Stimulated activated naive CD8-positive, alpha-beta T cell treated with anti-CD3 and anti-CD28 coated beads, Interleukin-15, Interleukin-2, amounts not matched to agents 100 ng/mL and 50 ng/mL, for 24 hours (primary cell): ENCODE data around the gene FXYD1.
"Not testable (repeated sequence)": the region's sequence is repeated elsewhere in the genome, so short reads cannot be mapped to it uniquely, and the experiment has no call there.

Experiments used
- H3K27ac Mint-ChIP-seq: one replicate; pipeline ENCODE4 v1.8.0; 2021; ENCODE audit warnings: mild to moderate bottlenecking, mixed read lengths
- H3K27me3 Mint-ChIP-seq: one replicate; pipeline ENCODE4 v1.8.0; 2021; ENCODE audit warnings: mixed read lengths
- H3K36me3 Mint-ChIP-seq: one replicate; pipeline ENCODE4 v1.8.0; 2021; ENCODE audit warnings: low read depth, mixed read lengths
- H3K4me1 Mint-ChIP-seq: one replicate; pipeline ENCODE4 v1.8.0; 2021; ENCODE audit warnings: low read depth, mixed read lengths
- H3K4me3 Mint-ChIP-seq: one replicate; pipeline ENCODE4 v1.8.0; 2021; ENCODE audit warnings: mild to moderate bottlenecking, mixed read lengths
- H3K9me3 Mint-ChIP-seq: one replicate; pipeline ENCODE4 v1.8.0; 2021; ENCODE audit warnings: mixed read lengths

FXYD1 gene

GRCh38 chr19:35138305-35138892 is at the start of gene FXYD1:
FXYD1 (plus strand) TSS chr19:35138824; CDS start chr19:35140080, 1,256 bp downstream.
- Mint-ChIP-seq H3K4me1 (peaks cover 22% of the 10 kb centered on the region), H3K27ac (no peak within 1 kb of the TSS)

GRCh38 chr19:35089554-35089953 is 49.1 kb upstream of the FXYD1 start:
- H3K9me3 Mint-ChIP-seq = no peaks in the 10 kb centered on the region
- no peaks in the 10 kb centered on the region for H3K27me3 Mint-ChIP-seq
- H3K36me3 Mint-ChIP-seq = no peaks in the 10 kb centered on the region
- no peak overlapping the region for H3K4me3 Mint-ChIP-seq
- H3K4me1 Mint-ChIP-seq = peaks cover 11% of the 10 kb centered on the region
- H3K27ac Mint-ChIP-seq = no peak overlapping the region

More at GRCh38 chr19:35138305-35138892, at the start of gene FXYD1:
- H3K9me3 Mint-ChIP-seq = no peaks in the 10 kb centered on the region
- H3K4me3 Mint-ChIP-seq = no peak within 1 kb of the TSS
- H3K36me3 Mint-ChIP-seq = no peaks in the 10 kb centered on the region
- no peaks in the 10 kb centered on the region for H3K27me3 Mint-ChIP-seq

DNA sequence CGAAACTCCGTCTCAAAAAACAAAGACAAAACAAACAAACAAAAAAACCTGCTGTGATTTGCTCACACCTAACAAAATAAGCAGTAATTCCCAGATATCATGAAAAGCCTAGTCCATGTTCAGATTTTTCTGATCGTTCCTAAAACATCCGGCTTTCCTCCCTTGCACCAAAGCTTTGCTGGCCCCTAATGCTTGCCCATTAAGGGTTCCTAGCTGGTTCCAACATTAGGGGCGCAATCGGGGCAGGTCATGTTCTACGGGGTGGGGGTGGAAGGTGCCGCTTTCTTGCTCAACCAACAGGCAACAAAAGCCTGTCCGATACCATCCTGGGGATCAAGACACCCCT is 48.5 kb upstream of the FXYD1 start:
- Mint-ChIP-seq H3K36me3 (no peaks in the 10 kb centered on the region), H3K4me3 (no peak overlapping the region), H3K9me3 (no peaks in the 10 kb centered on the region), H3K27me3 (no peaks in the 10 kb centered on the region), H3K4me1 (peaks cover 11% of the 10 kb centered on the region), H3K27ac (no peak overlapping the region)

DNA sequence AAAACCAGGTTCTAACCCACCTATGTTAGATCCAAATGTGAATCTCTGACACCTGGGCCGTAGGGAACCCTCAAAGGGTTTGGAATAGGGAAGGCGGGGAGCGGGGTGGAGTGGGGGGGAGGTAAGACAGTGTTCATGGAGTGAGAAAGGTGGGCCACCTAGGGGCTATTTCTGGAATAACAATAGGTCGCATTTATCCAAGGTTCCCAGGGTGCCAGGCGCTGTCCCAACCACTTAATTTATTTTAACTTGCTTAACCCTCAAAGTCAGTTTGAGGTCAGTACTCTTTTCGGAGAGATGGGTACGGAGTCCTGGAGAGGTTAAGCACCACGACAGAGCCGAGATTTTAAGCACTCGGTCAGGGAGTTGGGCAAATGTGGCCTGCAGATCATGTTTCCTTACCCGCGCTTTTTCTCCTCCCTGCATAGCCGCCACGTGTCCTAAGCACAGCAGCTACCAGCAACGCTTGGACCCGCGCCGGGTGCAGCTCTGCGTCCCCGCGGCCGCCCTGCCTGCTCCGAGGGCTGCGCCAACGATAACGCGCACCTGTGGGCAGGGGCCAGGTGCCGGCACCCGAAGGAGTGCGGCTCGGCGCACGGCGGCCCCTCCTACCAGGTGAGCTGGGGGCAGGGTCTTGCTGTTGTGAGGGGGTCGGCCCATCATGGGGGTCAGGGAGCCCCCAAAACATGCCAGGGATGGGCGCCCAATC is 48.0 kb upstream of the FXYD1 start:
- H3K27ac Mint-ChIP-seq = no peak overlapping the region
- H3K36me3 Mint-ChIP-seq = no peaks in the 10 kb centered on the region
- H3K9me3 Mint-ChIP-seq = no peaks in the 10 kb centered on the region
- H3K4me3 Mint-ChIP-seq = no peak overlapping the region
- no peaks in the 10 kb centered on the region for H3K27me3 Mint-ChIP-seq
- H3K4me1 Mint-ChIP-seq = peaks cover 8% of the 10 kb centered on the region

DNA sequence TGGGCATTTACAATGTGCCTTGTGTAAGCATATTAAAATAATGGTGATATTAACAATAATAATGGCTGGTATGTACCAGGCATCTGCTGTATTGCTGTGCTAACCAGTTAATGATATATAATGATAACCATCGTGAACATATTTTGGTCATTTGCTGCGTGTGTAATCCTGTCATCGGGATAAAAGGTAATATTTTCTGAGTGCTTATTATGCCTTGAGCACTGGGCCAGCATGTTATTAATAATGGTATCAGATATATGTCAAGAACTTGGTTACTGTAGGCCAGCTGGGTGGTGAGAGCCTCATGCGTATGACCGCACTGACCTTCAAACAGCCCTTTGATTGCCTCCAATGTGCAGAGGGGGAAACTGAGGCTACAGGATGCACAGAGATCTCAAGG is 45.2 kb upstream of the FXYD1 start:
- H3K27me3 Mint-ChIP-seq = no peaks in the 10 kb centered on the region
- H3K27ac Mint-ChIP-seq = no peak overlapping the region
- no peaks in the 10 kb centered on the region for H3K36me3 Mint-ChIP-seq
- no peaks in the 10 kb centered on the region for H3K4me1 Mint-ChIP-seq
- no peak overlapping the region for H3K4me3 Mint-ChIP-seq
- H3K9me3 Mint-ChIP-seq = no peaks in the 10 kb centered on the region

- no peaks in the 10 kb centered on the region for H3K9me3 Mint-ChIP-seq
- H3K27ac Mint-ChIP-seq = no peak overlapping the region
- no peaks in the 10 kb centered on the region for H3K27me3 Mint-ChIP-seq
These were observed 44.5 kb upstream of the FXYD1 start for GRCh38 chr19:35093941-35094647.

GRCh38 chr19:35094656-35095055 is 44.0 kb upstream of the FXYD1 start:
- H3K27me3 Mint-ChIP-seq = no peaks in the 10 kb centered on the region
- H3K9me3 Mint-ChIP-seq = no peaks in the 10 kb centered on the region
- H3K27ac Mint-ChIP-seq = no peak overlapping the region
- no peak overlapping the region for H3K4me3 Mint-ChIP-seq
- H3K4me1 Mint-ChIP-seq = no peaks in the 10 kb centered on the region
- H3K36me3 Mint-ChIP-seq = no peaks in the 10 kb centered on the region

More at GRCh38 chr19:35093941-35094647, 44.5 kb upstream of the FXYD1 start:
- no peaks in the 10 kb centered on the region for H3K36me3 Mint-ChIP-seq
- H3K4me3 Mint-ChIP-seq = no peak overlapping the region
- no peaks in the 10 kb centered on the region for H3K4me1 Mint-ChIP-seq

GRCh38 chr19:35095667-35096368 is 42.8 kb upstream of the FXYD1 start:
- H3K27ac Mint-ChIP-seq = no peak overlapping the region

DNA sequence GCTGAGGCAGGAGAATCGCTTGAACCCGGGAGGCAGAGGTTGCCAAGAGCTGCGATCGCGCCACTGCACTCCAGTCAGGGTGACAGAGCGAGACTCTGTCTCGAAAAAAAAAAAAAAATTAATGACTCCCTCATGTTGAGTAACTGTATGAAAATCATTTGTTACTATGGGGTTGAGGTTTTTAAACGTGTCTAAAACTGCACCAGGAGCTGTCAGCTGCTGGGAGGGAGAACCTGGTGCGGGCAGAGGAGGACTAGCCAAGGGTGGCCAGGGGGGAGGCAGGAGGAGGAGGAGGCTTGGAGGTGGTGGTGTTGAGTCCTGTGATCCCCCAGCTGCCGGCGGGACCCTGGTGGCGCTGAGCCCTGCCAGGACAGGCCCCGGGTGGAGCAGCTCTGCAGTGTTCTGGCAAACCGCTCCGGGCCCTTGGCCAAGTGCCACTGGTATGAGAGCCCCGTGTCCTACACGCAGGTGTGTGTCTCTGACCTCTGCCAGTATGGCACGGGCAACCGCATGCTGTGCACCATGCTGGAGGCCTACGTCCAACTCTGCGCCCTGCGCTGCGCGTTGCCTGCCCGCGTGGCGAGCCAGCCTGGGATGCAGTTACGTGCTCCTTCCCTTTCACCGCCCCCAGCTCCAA is 40.1 kb upstream of the FXYD1 start:
- H3K27ac Mint-ChIP-seq = no peak overlapping the region
- no peak overlapping the region for H3K4me3 Mint-ChIP-seq
- no peaks in the 10 kb centered on the region for H3K36me3 Mint-ChIP-seq
- H3K9me3 Mint-ChIP-seq = no peaks in the 10 kb centered on the region
- no peaks in the 10 kb centered on the region for H3K4me1 Mint-ChIP-seq
- H3K27me3 Mint-ChIP-seq = no peaks in the 10 kb centered on the region

More at GRCh38 chr19:35095667-35096368, 42.8 kb upstream of the FXYD1 start:
- no peaks in the 10 kb centered on the region for H3K27me3 Mint-ChIP-seq
- H3K4me3 Mint-ChIP-seq = no peak overlapping the region
- no peaks in the 10 kb centered on the region for H3K9me3 Mint-ChIP-seq
- H3K36me3 Mint-ChIP-seq = no peaks in the 10 kb centered on the region
- no peaks in the 10 kb centered on the region for H3K4me1 Mint-ChIP-seq

- no peak overlapping the region for H3K27ac Mint-ChIP-seq
- no peaks in the 10 kb centered on the region for H3K9me3 Mint-ChIP-seq
- no peak overlapping the region for H3K4me3 Mint-ChIP-seq
- no peaks in the 10 kb centered on the region for H3K4me1 Mint-ChIP-seq
- H3K27me3 Mint-ChIP-seq = no peaks in the 10 kb centered on the region
- no peaks in the 10 kb centered on the region for H3K36me3 Mint-ChIP-seq
These were observed 39.3 kb upstream of the FXYD1 start for GRCh38 chr19:35099155-35099896.

- H3K27me3 Mint-ChIP-seq = no peaks in the 10 kb centered on the region
- no peak overlapping the region for H3K27ac Mint-ChIP-seq
- no peaks in the 10 kb centered on the region for H3K9me3 Mint-ChIP-seq
- no peaks in the 10 kb centered on the region for H3K36me3 Mint-ChIP-seq
- H3K4me1 Mint-ChIP-seq = no peaks in the 10 kb centered on the region
- H3K4me3 Mint-ChIP-seq = no peak overlapping the region
These were observed 38.7 kb upstream of the FXYD1 start for GRCh38 chr19:35099897-35100275.

DNA sequence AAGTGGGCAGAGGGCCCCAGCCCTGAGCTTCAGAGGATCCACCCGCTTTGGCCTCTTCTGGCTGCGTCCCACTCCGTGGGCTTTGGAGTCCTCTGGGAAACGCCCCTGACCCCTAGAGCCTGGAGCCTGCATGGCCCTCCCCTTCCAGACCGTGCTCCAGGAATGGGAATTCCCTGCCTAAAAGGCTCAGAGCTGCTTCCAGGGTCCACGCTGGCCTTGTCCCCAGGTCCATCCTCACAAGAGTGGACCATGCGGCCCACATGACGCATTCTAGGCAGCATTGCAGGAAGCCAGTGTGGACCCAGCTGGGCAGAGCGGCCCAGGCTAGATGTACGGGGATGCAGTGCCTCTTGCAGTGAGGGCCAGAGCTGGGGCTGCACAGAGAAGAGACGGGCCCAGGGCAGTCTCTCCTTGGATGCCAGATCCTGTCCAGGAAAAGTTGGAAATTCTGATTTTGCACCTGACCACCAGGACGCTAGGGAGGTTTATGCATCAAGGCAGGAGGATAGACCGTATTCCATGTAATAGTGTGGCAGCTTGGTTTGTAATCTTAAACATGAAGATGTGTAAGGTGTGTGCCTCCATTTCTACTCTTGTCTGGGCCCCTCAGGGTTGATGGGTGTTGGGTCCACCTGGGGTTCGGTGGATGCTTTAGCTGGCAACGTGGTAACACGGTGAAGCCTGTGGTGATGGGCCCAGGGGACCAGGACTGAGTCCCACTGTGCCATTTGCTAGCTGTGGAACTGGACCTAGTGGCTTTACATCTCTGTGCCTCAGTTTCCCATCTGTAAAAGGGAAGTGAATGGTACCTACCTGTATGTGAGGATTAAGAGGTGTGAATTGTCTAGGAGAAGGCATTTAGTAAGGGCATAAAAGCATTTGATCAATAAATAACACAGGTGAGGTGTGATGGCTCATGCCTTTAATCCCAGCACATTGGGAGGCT is 37.8 kb upstream of the FXYD1 start:
- Mint-ChIP-seq H3K4me1 (no peaks in the 10 kb centered on the region), H3K9me3 (no peaks in the 10 kb centered on the region), H3K27me3 (no peaks in the 10 kb centered on the region)

GRCh38 chr19:35101949-35102348 is 36.7 kb upstream of the FXYD1 start:
- not testable (repeated sequence) for H3K4me1 Mint-ChIP-seq, H3K27ac Mint-ChIP-seq, H3K27me3 Mint-ChIP-seq, H3K9me3 Mint-ChIP-seq, H3K4me3 Mint-ChIP-seq, H3K36me3 Mint-ChIP-seq

More for the DNA sequence above, 37.8 kb upstream of the FXYD1 start:
- Mint-ChIP-seq H3K27ac (no peak overlapping the region), H3K4me3 (no peak overlapping the region), H3K36me3 (no peaks in the 10 kb centered on the region)
